ENCODE results near the gene CDC27.

DNA sequence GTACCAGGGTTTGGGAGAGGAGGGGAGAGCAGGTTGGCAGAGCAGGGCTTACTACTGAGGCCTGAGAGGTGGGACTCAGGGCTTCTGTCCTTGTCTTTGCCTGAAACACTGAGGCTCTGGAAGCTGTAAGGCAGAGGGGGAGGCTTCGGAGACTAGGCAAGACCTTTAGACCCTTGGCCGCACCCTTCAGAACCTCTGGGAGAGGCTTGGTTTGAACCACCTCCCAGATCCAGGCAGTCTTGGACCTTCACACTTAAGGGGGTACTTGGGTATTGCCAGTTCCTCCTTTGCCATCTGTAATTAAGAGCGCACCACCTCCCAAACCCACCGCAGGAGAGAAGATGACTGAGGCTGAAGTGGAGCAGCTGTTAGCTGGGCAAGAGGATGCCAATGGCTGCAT lies 33.0 kb upstream of the CDC27 start:
- TF ChIP-seq, protein P1, sequence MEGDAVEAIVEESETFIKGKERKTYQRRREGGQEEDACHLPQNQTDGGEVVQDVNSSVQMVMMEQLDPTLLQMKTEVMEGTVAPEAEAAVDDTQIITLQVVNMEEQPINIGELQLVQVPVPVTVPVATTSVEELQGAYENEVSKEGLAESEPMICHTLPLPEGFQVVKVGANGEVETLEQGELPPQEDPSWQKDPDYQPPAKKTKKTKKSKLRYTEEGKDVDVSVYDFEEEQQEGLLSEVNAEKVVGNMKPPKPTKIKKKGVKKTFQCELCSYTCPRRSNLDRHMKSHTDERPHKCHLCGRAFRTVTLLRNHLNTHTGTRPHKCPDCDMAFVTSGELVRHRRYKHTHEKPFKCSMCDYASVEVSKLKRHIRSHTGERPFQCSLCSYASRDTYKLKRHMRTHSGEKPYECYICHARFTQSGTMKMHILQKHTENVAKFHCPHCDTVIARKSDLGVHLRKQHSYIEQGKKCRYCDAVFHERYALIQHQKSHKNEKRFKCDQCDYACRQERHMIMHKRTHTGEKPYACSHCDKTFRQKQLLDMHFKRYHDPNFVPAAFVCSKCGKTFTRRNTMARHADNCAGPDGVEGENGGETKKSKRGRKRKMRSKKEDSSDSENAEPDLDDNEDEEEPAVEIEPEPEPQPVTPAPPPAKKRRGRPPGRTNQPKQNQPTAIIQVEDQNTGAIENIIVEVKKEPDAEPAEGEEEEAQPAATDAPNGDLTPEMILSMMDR (IDR thresholded peaks at IDR 0.05), result no peak
- TF ChIP-seq POLR2A (IDR thresholded peaks at IDR 0.05), result no peak

Measured in lower leg skin (tissue), 3 donors.